HEK293 (cell line): ENCODE measurements around the gene SRR.

Experiments used
- ELK4 ChIP-seq: IDR thresholded peaks from 2 replicates; pipeline ENCODE4 v1.6.1; 2011; ENCODE audit warnings: mild to moderate bottlenecking, low read depth, low read length, borderline replicate concordance
- OSR2 ChIP-seq: fragments of 450-650 bp; formaldehyde crosslinking; IDR thresholded peaks from 2 replicates; pipeline ENCODE4 v1.5.1; 2016; ENCODE audit warnings: missing biosample characterization, missing genetic modification characterization
- PATZ1 ChIP-seq: fragments of 450-650 bp; formaldehyde crosslinking; IDR thresholded peaks from 2 replicates; pipeline ENCODE4 v1.5.1; 2016; ENCODE audit warnings: missing biosample characterization, missing genetic modification characterization
- SETDB1 ChIP-seq: IDR thresholded peaks from one replicate; pipeline ENCODE4 v1.6.1; 2017; ENCODE audit warnings: mild to moderate bottlenecking, low read length, moderate library complexity, mixed read lengths; ENCODE audit not compliant: insufficient read length
- TCF7L2 ChIP-seq: IDR thresholded peaks from 2 replicates; pipeline ENCODE4 v1.6.1; 2011; ENCODE audit warnings: low read depth, mild to moderate bottlenecking, inconsistent platforms, low read length, moderate library complexity, borderline replicate concordance
- YY1 ChIP-seq: fragments of 450-650 bp; formaldehyde crosslinking; IDR thresholded peaks from 2 replicates; pipeline ENCODE4 v1.5.1; 2018; ENCODE audit warnings: missing biosample characterization, missing genetic modification characterization
- ZBTB11 ChIP-seq: fragments of 450-650 bp; formaldehyde crosslinking; conservative IDR thresholded peaks from 2 replicates; pipeline ENCODE4 v1.5.1; 2016; ENCODE audit warnings: low read depth, missing biosample characterization, missing genetic modification characterization
- ZFP37 ChIP-seq: fragments of 450-650 bp; formaldehyde crosslinking; IDR thresholded peaks from 2 replicates; pipeline ENCODE4 v1.5.1; 2016; ENCODE audit warnings: missing biosample characterization, missing genetic modification characterization
- ZNF10 ChIP-seq: fragments of 450-650 bp; formaldehyde crosslinking; IDR thresholded peaks from 2 replicates; pipeline ENCODE4 v1.5.1; 2017; ENCODE audit warnings: missing biosample characterization, missing genetic modification characterization
- ZNF132 ChIP-seq: fragments of 450-650 bp; formaldehyde crosslinking; IDR thresholded peaks from 2 replicates; pipeline ENCODE4 v1.5.1; 2017; ENCODE audit warnings: missing biosample characterization, missing genetic modification characterization, borderline replicate concordance
- ZNF138 ChIP-seq: fragments of 450-650 bp; formaldehyde crosslinking; IDR thresholded peaks from 2 replicates; pipeline ENCODE4 v1.5.1; 2016; ENCODE audit warnings: missing biosample characterization, missing genetic modification characterization, borderline replicate concordance
- ZNF155 ChIP-seq: fragments of 450-650 bp; formaldehyde crosslinking; IDR thresholded peaks from 2 replicates; pipeline ENCODE4 v1.5.1; 2016; ENCODE audit warnings: missing biosample characterization, missing genetic modification characterization
- ZNF157 ChIP-seq: fragments of 450-650 bp; formaldehyde crosslinking; IDR thresholded peaks from 2 replicates; pipeline ENCODE4 v1.5.1; 2016; ENCODE audit warnings: missing biosample characterization, missing genetic modification characterization
- ZNF16 ChIP-seq: fragments of 450-650 bp; formaldehyde crosslinking; IDR thresholded peaks from 2 replicates; pipeline ENCODE4 v1.5.1; 2016; ENCODE audit warnings: low read depth, missing biosample characterization, missing genetic modification characterization
- ZNF18 ChIP-seq: fragments of 450-650 bp; formaldehyde crosslinking; IDR thresholded peaks from 2 replicates; pipeline ENCODE4 v1.5.1; 2016; ENCODE audit warnings: missing biosample characterization, missing genetic modification characterization
- ZNF202 ChIP-seq: fragments of 450-650 bp; formaldehyde crosslinking; IDR thresholded peaks from 2 replicates; pipeline ENCODE4 v1.5.1; 2016; ENCODE audit warnings: missing biosample characterization, missing genetic modification characterization, borderline replicate concordance
- ZNF354C ChIP-seq: fragments of 450-650 bp; formaldehyde crosslinking; IDR thresholded peaks from 2 replicates; pipeline ENCODE4 v1.5.1; 2016; ENCODE audit warnings: missing biosample characterization, missing genetic modification characterization, low read depth, borderline replicate concordance
- ZNF398 ChIP-seq: fragments of 450-650 bp; formaldehyde crosslinking; IDR thresholded peaks from 2 replicates; pipeline ENCODE4 v1.5.1; 2017; ENCODE audit warnings: missing biosample characterization, missing genetic modification characterization
- ZNF404 ChIP-seq: fragments of 450-650 bp; formaldehyde crosslinking; IDR thresholded peaks from 2 replicates; pipeline ENCODE4 v1.5.1; 2017; ENCODE audit warnings: missing biosample characterization, missing genetic modification characterization
- ZNF514 ChIP-seq: fragments of 450-650 bp; formaldehyde crosslinking; IDR thresholded peaks from 2 replicates; pipeline ENCODE4 v1.5.1; 2016; ENCODE audit warnings: missing biosample characterization, missing genetic modification characterization
- ZNF548 ChIP-seq: fragments of 450-650 bp; formaldehyde crosslinking; IDR thresholded peaks from 2 replicates; pipeline ENCODE4 v1.5.1; 2016; ENCODE audit warnings: missing biosample characterization, missing genetic modification characterization
- ZNF549 ChIP-seq: fragments of 450-650 bp; IDR thresholded peaks from 2 replicates; pipeline ENCODE4 v1.5.1; 2018; ENCODE audit warnings: missing biosample characterization, missing genetic modification characterization, mild to moderate bottlenecking, inconsistent platforms, moderate library complexity
- ZNF555 ChIP-seq: fragments of 450-650 bp; formaldehyde crosslinking; conservative IDR thresholded peaks from 2 replicates; pipeline ENCODE4 v1.5.1; 2017; ENCODE audit warnings: missing biosample characterization, mild to moderate bottlenecking, missing genetic modification characterization, inconsistent platforms
- ZNF558 ChIP-seq: fragments of 450-650 bp; formaldehyde crosslinking; IDR thresholded peaks from 2 replicates; pipeline ENCODE4 v1.5.1; 2016; ENCODE audit warnings: missing biosample characterization, missing genetic modification characterization
- ZNF639 ChIP-seq: fragments of 450-650 bp; formaldehyde crosslinking; IDR thresholded peaks from 2 replicates; pipeline ENCODE4 v1.5.1; 2016; ENCODE audit warnings: missing biosample characterization, missing genetic modification characterization
- ZNF645 ChIP-seq: fragments of 450-650 bp; formaldehyde crosslinking; IDR thresholded peaks from 2 replicates; pipeline ENCODE4; 2016; ENCODE audit warnings: missing biosample characterization, missing genetic modification characterization
- ZNF707 ChIP-seq: fragments of 450-650 bp; formaldehyde crosslinking; IDR thresholded peaks from 2 replicates; pipeline ENCODE4 v1.5.1; 2016; ENCODE audit warnings: missing biosample characterization, missing genetic modification characterization
- ZXDB ChIP-seq: fragments of 450-650 bp; formaldehyde crosslinking; IDR thresholded peaks from 2 replicates; pipeline ENCODE4 v1.5.1; 2016; ENCODE audit warnings: missing biosample characterization, missing genetic modification characterization

Gene SRR

GRCh38 chr17:2336215-2336851 is 32.6 kb downstream of the SRR start, which contains the start of gene TSR1 (continued):
- TF ChIP-seq ZBTB11 (tag by site-specific recombination) = peak; percentile 96
- no peak for TF ChIP-seq ELK4
- no peak for TF ChIP-seq OSR2
- 0 out of 2 replicates have a peak, but pooled peaks have one; percentile 13 for TF ChIP-seq ZNF18 (tag by site-specific recombination)
- no peak for TF ChIP-seq ZNF132 (tag by site-specific recombination)
- no peak for TF ChIP-seq ZNF202 (tag by site-specific recombination)
- no peak for TF ChIP-seq ZNF10 (tag by site-specific recombination)
- TF ChIP-seq ZFP37 (tag by site-specific recombination) = peak; percentile 50; the same call in 1 of the 2 replicates
- no peak for TF ChIP-seq ZNF157
- no peak for TF ChIP-seq TCF7L2
- no peak for TF ChIP-seq ZNF645 (tag by site-specific recombination)
- no peak for TF ChIP-seq ZNF707 (tag by site-specific recombination)
- no peak for TF ChIP-seq ZNF558 (tag by site-specific recombination)
- peak; percentile 97 for TF ChIP-seq YY1 (tag by site-specific recombination)
- no peak for TF ChIP-seq ZNF548 (tag by site-specific recombination)
- TF ChIP-seq PATZ1 (tag by site-specific recombination) = peak; percentile 68
- TF ChIP-seq ZNF354C (tag by site-specific recombination) = no peak
- TF ChIP-seq SETDB1 = peak; percentile 15
- TF ChIP-seq ZNF555 (tag by site-specific recombination) = no peak
- TF ChIP-seq ZNF639 (tag by site-specific recombination) = peak; percentile 64; the same call in 1 of the 2 replicates
- no peak for TF ChIP-seq ZNF514 (tag by site-specific recombination)
- TF ChIP-seq ZNF549 (tag by site-specific recombination) = no peak
- no peak for TF ChIP-seq ZNF16 (tag by site-specific recombination)
- no peak for TF ChIP-seq ZNF398 (tag by site-specific recombination)
- no peak for TF ChIP-seq ZNF404 (tag by site-specific recombination)
- no peak for TF ChIP-seq ZNF138 (tag by site-specific recombination)
- TF ChIP-seq ZNF155 (tag by site-specific recombination) = no peak
- peak; percentile 76 for TF ChIP-seq ZXDB
